Upper lobe of left lung (tissue), 4 donors: ENCODE results near the gene LRRC43.

Source experiments
- POLR2A ChIP-seq, 4 donors: fragments of 450-650 bp; IDR thresholded peaks; one replicate each; pipeline ENCODE4 v1.5.1; 2016 to 2017; ENCODE audit warnings: antibody characterized with exemption in 4 of 4, mild to moderate bottlenecking in 2 of 4
- TF ChIP-seq, protein P1 (sequence below), 6 experiments: fragments of 450-650 bp in 4 of 6; fragments of 200-600 bp in 2 of 6; sonication (generic) in 2 of 6; IDR thresholded peaks; one replicate each; pipeline ENCODE4 v1.5.1; 2016 to 2019; ENCODE audit warnings: antibody characterized with exemption in 6 of 6

DNA sequence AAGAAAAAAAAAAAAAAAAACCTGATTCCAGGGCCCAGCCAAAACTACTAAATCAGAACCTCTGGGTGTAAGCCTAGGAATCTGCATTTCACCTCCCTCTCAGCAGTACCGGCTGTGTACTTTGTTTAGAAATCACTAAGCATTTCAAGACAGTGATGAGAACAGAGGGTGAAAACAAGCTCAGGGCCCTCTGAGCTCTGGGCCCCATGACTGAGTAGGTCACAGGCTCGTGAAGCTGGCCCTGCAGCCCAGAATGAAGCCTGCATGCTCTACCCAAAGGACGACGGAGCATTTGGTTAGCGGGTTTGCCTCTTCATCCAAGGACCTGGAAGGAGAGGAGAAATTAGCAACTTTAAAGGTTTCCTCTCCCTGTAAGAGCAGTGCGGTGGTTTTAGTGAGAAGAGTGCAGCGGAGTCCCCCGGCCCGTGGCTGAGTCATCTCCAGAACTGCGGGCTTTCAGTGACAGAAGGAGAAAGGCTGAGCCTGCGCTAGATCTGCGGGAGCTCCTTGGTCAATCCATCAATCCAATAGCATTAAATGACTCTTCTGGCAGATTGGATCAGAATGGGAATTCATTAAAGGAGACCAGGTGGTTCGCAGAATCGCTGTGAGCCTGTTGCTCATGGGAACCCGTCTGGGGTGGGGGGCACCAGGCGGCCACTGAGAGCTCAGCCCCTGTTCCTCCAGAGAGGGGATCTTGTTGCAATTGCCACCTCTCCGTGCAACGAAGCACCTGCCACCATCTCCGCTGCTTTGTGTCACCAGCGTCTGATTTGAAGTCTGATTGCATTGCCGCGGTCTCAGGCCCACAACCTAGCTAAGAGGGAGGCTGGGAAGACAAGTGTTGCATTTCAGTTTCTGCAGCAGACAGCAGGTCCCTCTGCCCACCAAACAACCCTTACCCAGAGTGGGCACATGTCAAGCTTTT is 16.2 kb upstream of the LRRC43 start:
- no peak for TF ChIP-seq POLR2A (IDR thresholded peaks at IDR 0.05)
- TF ChIP-seq, protein P1, sequence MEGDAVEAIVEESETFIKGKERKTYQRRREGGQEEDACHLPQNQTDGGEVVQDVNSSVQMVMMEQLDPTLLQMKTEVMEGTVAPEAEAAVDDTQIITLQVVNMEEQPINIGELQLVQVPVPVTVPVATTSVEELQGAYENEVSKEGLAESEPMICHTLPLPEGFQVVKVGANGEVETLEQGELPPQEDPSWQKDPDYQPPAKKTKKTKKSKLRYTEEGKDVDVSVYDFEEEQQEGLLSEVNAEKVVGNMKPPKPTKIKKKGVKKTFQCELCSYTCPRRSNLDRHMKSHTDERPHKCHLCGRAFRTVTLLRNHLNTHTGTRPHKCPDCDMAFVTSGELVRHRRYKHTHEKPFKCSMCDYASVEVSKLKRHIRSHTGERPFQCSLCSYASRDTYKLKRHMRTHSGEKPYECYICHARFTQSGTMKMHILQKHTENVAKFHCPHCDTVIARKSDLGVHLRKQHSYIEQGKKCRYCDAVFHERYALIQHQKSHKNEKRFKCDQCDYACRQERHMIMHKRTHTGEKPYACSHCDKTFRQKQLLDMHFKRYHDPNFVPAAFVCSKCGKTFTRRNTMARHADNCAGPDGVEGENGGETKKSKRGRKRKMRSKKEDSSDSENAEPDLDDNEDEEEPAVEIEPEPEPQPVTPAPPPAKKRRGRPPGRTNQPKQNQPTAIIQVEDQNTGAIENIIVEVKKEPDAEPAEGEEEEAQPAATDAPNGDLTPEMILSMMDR (IDR thresholded peaks at IDR 0.05), result no peak
